Liver (tissue), 3 donors: ENCODE measurements around the gene ZNF761.

Experiments used
- ATF3 ChIP-seq: IDR thresholded peaks from 2 replicates; pipeline ENCODE4 v1.6.1; 2016; ENCODE audit warnings: antibody characterized with exemption
- CTCF ChIP-seq: fragments of 150-350 bp; IDR thresholded peaks from 2 replicates; pipeline ENCODE4 v1.5.1; 2017; ENCODE audit warnings: improper control_type of control experiment, low read depth, low read length; ENCODE audit not compliant: missing input control
- EGR1 ChIP-seq, 2 donors: IDR thresholded peaks; 2 replicates each; pipeline ENCODE4 v1.6.1; 2016 to 2018; ENCODE audit warnings: antibody characterized with exemption in 2 of 2, low read depth in 2 of 2
- GABPA ChIP-seq, 2 donors: IDR thresholded peaks in 1 of 2; conservative IDR thresholded peaks in 1 of 2; 2 replicates each; pipeline ENCODE4 v1.6.1; 2016; ENCODE audit warnings: antibody characterized with exemption in 2 of 2, mild to moderate bottlenecking in 1 of 2, moderate library complexity in 1 of 2
- HNF4A ChIP-seq, 2 donors: conservative IDR thresholded peaks; 2 replicates each; pipeline ENCODE4 v1.6.1; 2016; ENCODE audit warnings: antibody characterized with exemption in 2 of 2, mild to moderate bottlenecking in 2 of 2
- JUND ChIP-seq, 2 donors: IDR thresholded peaks; 2 replicates each; pipeline ENCODE4 v1.6.1; 2016; ENCODE audit warnings: antibody characterized with exemption in 2 of 2
- MAX ChIP-seq: IDR thresholded peaks from 2 replicates; pipeline ENCODE4 v1.6.1; 2016; ENCODE audit warnings: antibody characterized with exemption
- NR2F2 ChIP-seq: IDR thresholded peaks from 2 replicates; pipeline ENCODE4 v1.6.1; 2016; ENCODE audit warnings: antibody characterized with exemption
- REST ChIP-seq: IDR thresholded peaks from 2 replicates; pipeline ENCODE4 v1.6.1; 2016; ENCODE audit warnings: antibody characterized with exemption, mild to moderate bottlenecking
- RXRA ChIP-seq, 2 donors: IDR thresholded peaks; 2 replicates each; pipeline ENCODE4 v1.6.1; 2017 to 2018; ENCODE audit warnings: antibody characterized with exemption in 2 of 2, mild to moderate bottlenecking in 1 of 2
- SP1 ChIP-seq: IDR thresholded peaks from 2 replicates; pipeline ENCODE4 v1.6.1; 2018; ENCODE audit warnings: antibody characterized with exemption, mild to moderate bottlenecking
- TAF1 ChIP-seq: conservative IDR thresholded peaks from 2 replicates; pipeline ENCODE4 v1.6.1; 2016; ENCODE audit warnings: antibody characterized with exemption, mild to moderate bottlenecking
- YY1 ChIP-seq: IDR thresholded peaks from 2 replicates; pipeline ENCODE4 v1.6.1; 2016; ENCODE audit warnings: antibody characterized with exemption, mild to moderate bottlenecking
- ZBTB33 ChIP-seq: IDR thresholded peaks from 2 replicates; pipeline ENCODE4 v1.6.1; 2016; ENCODE audit warnings: antibody characterized with exemption
- donor health status: healthy.
- donor health status: healthy.

- TF ChIP-seq ATF3 (no peak), CTCF (no peak), GABPA (IDR thresholded peaks at IDR 0.05 in 1 of 2, conservative IDR thresholded peaks at IDR 0.05 in 1 of 2) (no peak), REST (no peak), SP1 (no peak), NR2F2 (no peak), MAX (no peak), TAF1 (no peak), RXRA (IDR thresholded peaks at IDR 0.05) (no peak), JUND (IDR thresholded peaks at IDR 0.05) (no peak), YY1 (no peak), ZBTB33 (no peak), EGR1 (IDR thresholded peaks at IDR 0.05; ENCODE audit: low read depth in 2 of 2) (no peak), HNF4A (conservative IDR thresholded peaks at IDR 0.05) (no peak)
These were observed 35.3 kb upstream of the ZNF761 start for GRCh38 chr19:53396525-53396868.
